ENCODE results near the gene RECQL5.
"Not testable (repeated sequence)": the region's sequence is repeated elsewhere in the genome, so short reads cannot be mapped to it uniquely, and the experiment has no call there.

Gene RECQL5

DNA sequence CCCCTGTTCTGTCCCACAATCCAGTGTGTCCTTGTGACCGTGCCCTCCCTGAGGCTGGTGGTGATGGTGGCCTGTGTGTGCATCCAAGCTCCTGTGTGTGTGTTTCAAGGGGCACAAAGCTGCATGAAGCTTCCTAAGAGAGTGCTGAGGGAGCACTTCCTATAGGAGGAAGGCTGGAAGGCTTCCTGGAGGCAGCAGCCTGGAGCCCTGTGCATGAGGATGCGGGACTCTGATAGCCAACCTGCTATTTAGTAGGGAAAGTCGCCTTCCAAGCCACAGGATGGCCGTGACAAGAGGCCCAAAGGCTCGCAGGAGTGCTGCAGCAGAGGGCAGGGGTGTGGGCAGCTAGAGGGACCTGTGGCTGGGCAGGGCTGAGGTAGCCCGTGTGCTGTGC, 71.0 kb downstream of the RECQL5 start:
- DNase-seq (ENCODE audit: low read depth in 4 of 4, low spot score in 1 of 4): no peak

DNA sequence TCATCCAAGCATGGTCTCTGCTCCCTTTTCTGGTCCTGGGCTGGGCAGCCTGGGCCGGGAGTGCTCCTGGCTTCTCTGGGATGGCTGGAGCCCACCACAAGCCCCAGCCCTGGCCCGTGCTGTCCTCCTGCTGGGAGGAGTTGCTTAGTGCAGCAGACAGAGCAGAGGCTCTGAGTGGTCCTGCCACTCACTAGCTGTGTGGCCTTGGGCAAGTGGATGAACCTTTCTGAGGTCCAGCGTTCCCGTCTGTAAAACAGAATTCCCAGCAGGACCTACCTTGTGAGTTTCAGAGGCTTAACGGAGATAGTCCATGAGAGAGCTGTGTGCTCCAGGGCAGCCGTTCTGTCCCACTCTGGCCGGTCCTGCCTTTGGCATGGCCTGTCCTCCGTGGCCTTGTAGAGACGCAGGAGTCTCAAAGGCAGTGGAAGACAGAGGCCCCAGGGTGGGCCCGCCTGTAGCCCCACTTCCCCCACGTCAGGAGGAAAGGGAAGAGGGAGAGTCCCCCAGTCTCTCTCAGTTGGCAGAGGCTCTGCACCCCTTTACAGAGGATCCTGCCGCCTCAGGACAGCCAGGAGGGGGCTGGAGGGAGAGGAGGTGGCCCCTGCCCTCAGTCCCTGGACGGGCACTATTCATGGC, 71.6 kb downstream of the RECQL5 start:
- no peak for DNase-seq (ENCODE audit: low read depth in 4 of 4, low spot score in 1 of 4)

- DNase-seq (ENCODE audit: low read depth in 4 of 4, low spot score in 1 of 4): no peak
Observed at GRCh38 chr17:75594499-75595283, 72.3 kb downstream of the RECQL5 start.

DNA sequence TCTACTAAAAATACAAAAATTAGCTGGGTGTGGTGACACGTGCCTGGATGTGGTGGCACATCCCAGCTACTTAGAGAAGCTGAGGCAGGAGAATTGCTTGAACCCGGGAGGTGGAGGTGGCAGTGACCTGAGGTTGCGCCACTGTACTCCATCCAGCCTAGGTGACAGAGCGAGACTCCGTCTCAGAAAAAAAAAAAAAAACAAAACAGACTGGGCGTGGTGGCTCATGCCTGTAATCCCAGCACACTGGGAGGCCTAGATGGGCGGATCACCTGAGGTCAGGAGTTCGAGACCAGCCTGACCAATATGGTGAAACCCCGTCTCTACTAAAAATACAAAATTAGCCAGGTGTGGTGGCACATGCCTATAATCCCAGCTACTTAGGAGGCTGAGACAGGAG, 73.5 kb downstream of the RECQL5 start:
- not testable (repeated sequence) for DNase-seq (ENCODE audit: low read depth in 4 of 4, low spot score in 1 of 4)

DNA sequence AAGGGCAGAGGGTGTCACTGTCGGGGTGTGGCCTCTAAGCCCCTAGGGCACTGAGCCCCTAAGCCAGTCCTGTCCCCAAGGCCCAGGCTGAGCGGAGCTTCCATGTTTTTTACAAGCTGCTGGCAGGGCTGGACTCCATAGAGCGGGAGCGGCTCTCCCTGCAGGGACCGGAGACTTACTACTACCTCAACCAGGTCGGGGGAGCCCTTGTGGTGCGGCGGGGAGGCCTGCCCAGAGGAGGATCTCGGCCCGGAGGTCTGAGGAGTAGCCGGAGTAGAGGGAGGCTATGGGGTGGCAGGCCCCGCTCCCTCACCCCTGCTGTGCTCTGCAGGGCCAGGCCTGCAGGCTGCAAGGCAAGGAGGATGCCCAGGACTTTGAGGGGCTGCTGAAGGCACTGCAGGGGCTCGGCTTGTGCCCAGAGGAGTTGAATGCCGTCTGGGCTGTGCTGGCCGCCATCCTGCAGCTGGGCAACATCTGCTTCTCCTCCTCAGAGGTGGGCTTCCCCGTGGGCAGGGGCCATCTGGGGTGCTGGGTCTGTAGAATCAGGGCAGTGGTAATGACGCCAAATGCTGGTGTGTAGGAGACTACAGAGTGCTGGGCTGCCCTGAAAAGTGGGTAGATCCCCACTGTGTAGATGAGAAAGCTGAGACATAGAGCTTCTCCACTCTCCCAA, 74.5 kb downstream of the RECQL5 start:
- no peak for DNase-seq (ENCODE audit: low read depth in 4 of 4, low spot score in 1 of 4)

DNA sequence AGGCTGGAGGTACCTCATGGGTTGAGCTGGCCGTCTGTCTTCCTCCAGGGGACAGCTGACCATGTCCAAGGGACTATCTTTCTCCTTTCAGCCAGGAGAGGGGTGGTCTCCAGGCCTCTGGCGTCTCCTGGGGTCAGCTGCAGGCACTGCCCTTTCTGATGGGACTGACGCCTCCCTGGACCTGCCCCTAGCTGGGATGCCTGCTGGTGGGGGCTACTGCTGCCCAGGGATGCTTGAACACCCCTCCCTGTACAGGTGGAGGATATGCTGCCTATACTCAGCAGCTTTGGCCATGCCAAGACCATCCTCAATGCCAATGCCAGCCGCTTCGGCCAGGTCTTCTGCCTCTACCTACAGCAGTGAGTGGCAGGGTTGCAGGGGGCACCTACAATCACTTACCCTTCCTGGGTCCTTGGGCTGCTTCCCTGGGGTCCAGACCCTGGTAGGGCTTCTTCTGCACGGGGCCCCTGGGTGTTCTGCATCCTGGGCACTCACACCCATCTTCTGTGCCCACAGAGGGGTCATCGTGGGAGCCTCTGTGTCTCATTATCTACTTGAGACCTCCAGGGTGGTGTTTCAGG, 75.1 kb downstream of the RECQL5 start:
- no peak for DNase-seq (ENCODE audit: low read depth in 4 of 4, low spot score in 1 of 4)

GRCh38 chr17:75590849-75591721, 75.9 kb downstream of the RECQL5 start:
- DNase-seq (ENCODE audit: low read depth in 4 of 4, low spot score in 1 of 4): no peak

GRCh38 chr17:75590314-75590761, 76.6 kb downstream of the RECQL5 start:
- DNase-seq (ENCODE audit: low read depth in 4 of 4, low spot score in 1 of 4): no peak

DNA sequence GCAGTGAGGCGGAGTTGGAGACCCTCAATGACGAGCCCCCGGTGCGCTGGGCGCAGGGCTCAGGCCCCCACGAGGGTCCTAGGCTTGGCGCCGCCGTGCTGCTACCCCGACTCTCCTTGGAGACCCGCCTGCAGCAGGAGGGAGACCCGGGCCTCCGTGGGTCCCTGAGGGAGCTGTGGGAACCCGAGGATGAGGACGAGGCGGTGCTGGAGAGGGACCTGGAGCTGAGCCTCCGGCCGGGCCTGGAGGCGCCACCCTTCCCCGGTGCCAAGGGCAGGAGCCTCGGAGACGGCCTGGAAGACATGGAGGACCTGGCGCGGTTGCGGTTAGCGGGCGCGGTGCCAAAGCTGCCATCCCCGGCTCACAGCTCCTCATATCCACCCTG, 77.0 kb downstream of the RECQL5 start:
- no peak for DNase-seq (ENCODE audit: low read depth in 4 of 4, low spot score in 1 of 4)

GRCh38 chr17:75589012-75589918, 77.7 kb downstream of the RECQL5 start:
- peak; percentile 95 to 98 (median 97) for DNase-seq (ENCODE audit: low read depth in 4 of 4, low spot score in 1 of 4)

- DNase-seq (ENCODE audit: low read depth in 4 of 4, low spot score in 1 of 4): no peak
Observed at GRCh38 chr17:75588596-75589011, 78.3 kb downstream of the RECQL5 start.

DNA sequence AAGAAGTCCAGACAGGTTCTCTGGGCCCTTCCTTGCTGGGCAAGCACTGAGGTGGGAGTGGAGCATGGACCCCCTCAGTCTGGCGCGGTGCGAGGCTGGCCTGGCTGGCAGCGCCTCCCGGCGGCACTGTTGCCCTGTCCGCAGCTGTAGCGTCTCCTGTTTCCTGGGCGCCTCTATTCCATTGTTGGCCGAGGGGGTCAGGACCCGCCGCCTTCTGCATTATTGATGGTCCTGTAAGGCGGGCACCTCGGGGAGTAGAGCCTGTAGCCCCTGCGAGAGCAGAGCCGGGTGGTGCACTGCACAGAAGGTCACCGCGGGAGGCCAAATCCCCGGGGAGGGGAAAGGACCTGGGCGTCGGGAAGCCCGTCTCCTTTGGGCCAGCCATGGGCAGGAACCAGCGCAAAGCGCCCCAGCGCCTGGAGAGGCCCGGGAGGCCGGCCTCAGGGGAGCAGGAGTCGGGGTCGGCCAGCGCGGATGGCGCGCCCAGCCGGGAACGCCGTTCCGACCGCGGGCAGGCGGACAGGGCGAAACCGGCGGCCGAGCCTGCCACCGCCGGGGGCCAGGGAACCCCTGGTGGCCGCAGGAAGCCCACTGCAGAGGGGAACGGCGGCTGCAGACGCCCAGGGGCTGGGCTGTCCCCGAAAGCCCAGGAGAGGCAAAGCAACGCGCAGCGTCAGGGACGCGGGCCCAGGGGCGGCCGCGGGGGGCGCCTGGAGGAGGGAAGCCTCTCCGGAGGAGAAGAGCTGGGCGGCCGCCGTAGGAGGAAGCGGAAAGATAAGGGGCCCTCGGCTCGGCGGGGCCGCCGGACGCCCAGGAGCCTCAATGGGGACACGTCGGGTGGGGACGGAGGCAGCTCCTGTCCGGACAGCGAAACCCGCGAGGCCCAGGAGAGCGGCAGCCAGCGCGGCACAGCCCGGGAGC, 79.0 kb downstream of the RECQL5 start, which contains the start of gene MYO15B:
Gene MYO15B, plus strand, starts transcription at position 126 of the 921 bp plus-strand sequence. Its CDS starts 258 bp downstream, at position 384.
- DNase-seq (ENCODE audit: low read depth in 4 of 4, low spot score in 1 of 4): peak in 3 of 4 experiments; percentile 18 to 46 (median 28)

- DNase-seq (ENCODE audit: low read depth in 4 of 4, low spot score in 1 of 4): no peak
Observed at GRCh38 chr17:75584849-75585175, 82.1 kb downstream of the RECQL5 start.

GRCh38 chr17:75583197-75583596, 83.8 kb downstream of the RECQL5 start:
- not testable (repeated sequence) for DNase-seq (ENCODE audit: low read depth in 4 of 4, low spot score in 1 of 4)

DNA sequence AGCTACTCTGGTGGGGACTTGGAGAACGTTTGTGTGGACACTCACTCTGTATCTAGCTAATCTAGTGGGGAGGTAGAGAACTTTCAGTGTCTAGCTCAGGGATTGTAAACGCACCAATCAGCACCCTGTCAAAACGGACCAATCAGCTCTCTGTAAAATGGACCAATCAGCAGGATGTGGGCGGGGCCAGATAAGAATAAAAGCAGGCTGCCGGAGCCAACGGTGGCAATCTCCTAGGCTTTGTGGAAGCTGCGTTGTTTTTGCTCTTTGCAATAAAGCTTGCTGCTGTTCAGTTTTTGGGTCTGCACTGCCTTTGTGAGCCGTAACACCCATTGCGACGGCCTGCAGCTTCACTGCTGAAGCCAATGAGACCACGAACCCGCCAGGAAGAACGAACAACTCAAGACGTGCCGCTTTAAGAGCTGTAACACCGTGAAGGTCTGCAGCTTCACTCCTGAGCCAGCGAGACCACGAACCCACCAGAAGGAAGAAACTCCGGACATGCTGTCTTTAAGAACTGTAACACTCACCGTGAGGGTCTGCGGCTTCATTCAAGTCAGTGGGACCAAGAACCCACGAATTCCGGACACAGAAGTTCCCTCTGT, 85.7 kb downstream of the RECQL5 start:
- peak in 3 of 4 experiments; percentile 19 to 45 (median 33) for DNase-seq (ENCODE audit: low read depth in 4 of 4, low spot score in 1 of 4)
